Vagina (tissue), 2 donors: ENCODE data around the gene SIGMAR1. TPM values are rescaled to one million over a fixed set of nuclear protein-coding genes. Genes with fewer than 3 reads are reported as not detected.

ENCODE experiments used
- DNase-seq, 2 donors: peaks; one replicate each; pipeline ENCODE4 v3.0.0-alpha.2; 2017; ENCODE audit errors: extremely low spot score in 2 of 2
- H3K27ac ChIP-seq: fragments of 200-600 bp; sonication (generic); one replicate; pipeline ENCODE4 v1.5.1; 2019
- H3K27me3 ChIP-seq: fragments of 200-600 bp; sonication (generic); one replicate; pipeline ENCODE4 v1.5.1; 2019
- H3K36me3 ChIP-seq, 2 donors: fragments of 200-600 bp; sonication (generic); one replicate each; pipeline ENCODE4 v1.5.1; 2017 to 2019
- H3K4me1 ChIP-seq: fragments of 200-600 bp; sonication (generic); one replicate; pipeline ENCODE4 v1.5.1; 2019
- H3K4me3 ChIP-seq, 2 donors: fragments of 200-600 bp; sonication (generic); 1 replicate in 1 of 2; 2 replicates in 1 of 2; pipeline ENCODE4 v1.5.1; 2016 to 2019
- H3K9me3 ChIP-seq: fragments of 200-600 bp; sonication (generic); one replicate; pipeline ENCODE4 v1.5.1; 2019
- CTCF ChIP-seq, 3 experiments: fragments of 450-650 bp in 2 of 3; fragments of 200-600 bp in 1 of 3; sonication (generic) in 1 of 3; IDR thresholded peaks; one replicate each; pipeline ENCODE4 v1.5.1; 2017 to 2019; ENCODE audit warnings: antibody characterized with exemption in 3 of 3, mild to moderate bottlenecking in 2 of 3, moderate library complexity in 2 of 3
- POLR2A ChIP-seq, 2 donors: fragments of 450-650 bp; IDR thresholded peaks; one replicate each; pipeline ENCODE4 v1.6.1; 2017; ENCODE audit warnings: antibody characterized with exemption in 2 of 2, mild to moderate bottlenecking in 2 of 2, moderate library complexity in 2 of 2
- POLR2AphosphoS5 ChIP-seq, 2 donors: sonication (generic); formaldehyde crosslinking; IDR thresholded peaks; one replicate each; pipeline ENCODE4 v1.9.0; 2017; ENCODE audit warnings: antibody characterized with exemption in 2 of 2, mild to moderate bottlenecking in 2 of 2, low read depth in 1 of 2; ENCODE audit not compliant: insufficient read depth in 1 of 2
- intact Hi-C: fragments of 100-400 bp; cut with DNase I; formaldehyde crosslinking; loops from one replicate; pipeline ENCODE4 v1.15.1; 2023
- total RNA-seq: library from RNA; depleted of rRNA; stranded (reverse); fragments of >200 nt; gene quantifications from one replicate; pipeline ENCODE4 v1.2.3, GENCODE V29; 2016

SIGMAR1 gene
- total RNA-seq, 1 donor from 2014 or later: 79.3 TPM

DNA sequence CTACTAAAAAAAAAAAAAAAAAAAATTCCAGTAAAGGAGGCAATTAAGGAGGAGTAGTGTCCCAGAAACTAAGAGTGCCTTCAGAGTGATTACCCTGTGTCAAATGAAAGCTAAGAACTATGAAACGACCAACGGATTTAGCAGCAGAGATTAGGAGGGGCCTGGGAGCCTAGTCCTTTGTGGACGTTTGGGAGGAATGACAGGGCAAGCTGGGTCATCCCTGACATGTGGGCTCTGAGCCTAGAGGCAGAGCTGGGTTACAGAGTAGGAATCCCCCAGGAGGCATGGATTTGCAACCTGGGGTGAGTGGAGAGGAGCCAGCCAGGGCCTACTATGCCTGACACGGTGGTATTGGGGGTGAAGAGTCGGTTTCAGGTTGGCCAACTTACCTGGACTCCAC, 4.4 kb downstream of the SIGMAR1 start:
- H3K27ac ChIP-seq: no peak overlapping the region
- TF ChIP-seq POLR2A (IDR thresholded peaks at IDR 0.05) (no peak), POLR2AphosphoS5 (IDR thresholded peaks at IDR 0.05; ENCODE audit: insufficient read depth in 1 of 2, low read depth in 1 of 2) (no peak), CTCF (IDR thresholded peaks at IDR 0.05) (no peak)
- H3K27me3 ChIP-seq: no peaks in the 10 kb centered on the region
- intact Hi-C loops: no loop called here
- H3K4me3 ChIP-seq: no peak overlapping the region
- peaks cover 34% of the 10 kb centered on the region for H3K4me1 ChIP-seq
- no peaks in the 10 kb centered on the region for H3K9me3 ChIP-seq
- H3K36me3 ChIP-seq: no peaks in the 10 kb centered on the region
- DNase-seq: no peak

- peaks cover 15% of the 10 kb centered on the region for H3K4me1 ChIP-seq
- TF ChIP-seq POLR2A (IDR thresholded peaks at IDR 0.05) (no peak), POLR2AphosphoS5 (IDR thresholded peaks at IDR 0.05; ENCODE audit: insufficient read depth in 1 of 2, low read depth in 1 of 2) (no peak), CTCF (IDR thresholded peaks at IDR 0.05) (no peak)
- H3K27me3 ChIP-seq: peaks cover 8% of the 10 kb centered on the region
- intact Hi-C loops: no loop called here
- DNase-seq: no peak
- no peaks in the 10 kb centered on the region for H3K36me3 ChIP-seq
- H3K4me3 ChIP-seq: no peak overlapping the region
- no peaks in the 10 kb centered on the region for H3K9me3 ChIP-seq
- no peak overlapping the region for H3K27ac ChIP-seq
Observed at GRCh38 chr9:34630402-34631154, 7.0 kb downstream of the SIGMAR1 start.

DNA sequence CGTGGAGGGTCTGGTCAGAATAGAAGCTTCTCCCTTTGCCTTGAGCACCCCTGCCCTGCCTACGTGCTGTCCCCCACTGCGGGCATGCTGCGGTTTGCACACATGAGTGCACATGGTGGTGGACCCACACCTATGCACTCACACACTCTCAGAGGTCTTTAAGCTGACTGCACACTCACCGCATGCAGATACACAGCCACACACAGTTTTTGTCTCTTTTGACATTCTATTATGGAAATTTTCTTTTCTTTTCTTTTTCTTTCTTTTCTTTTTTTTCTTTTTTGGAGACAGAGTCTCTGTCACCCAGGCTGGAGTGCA, 8.1 kb downstream of the SIGMAR1 start:
- H3K27ac ChIP-seq: no peak overlapping the region
- H3K27me3 ChIP-seq: peaks cover 13% of the 10 kb centered on the region
- H3K36me3 ChIP-seq: no peaks in the 10 kb centered on the region
- TF ChIP-seq CTCF (IDR thresholded peaks at IDR 0.05): no peak
- no peaks in the 10 kb centered on the region for H3K9me3 ChIP-seq
- H3K4me1 ChIP-seq: peaks cover 14% of the 10 kb centered on the region
- peak overlapping the region in 1 of 2 donors; percentile 33 for H3K4me3 ChIP-seq
- intact Hi-C loops: no loop called here
- DNase-seq: no peak

DNA sequence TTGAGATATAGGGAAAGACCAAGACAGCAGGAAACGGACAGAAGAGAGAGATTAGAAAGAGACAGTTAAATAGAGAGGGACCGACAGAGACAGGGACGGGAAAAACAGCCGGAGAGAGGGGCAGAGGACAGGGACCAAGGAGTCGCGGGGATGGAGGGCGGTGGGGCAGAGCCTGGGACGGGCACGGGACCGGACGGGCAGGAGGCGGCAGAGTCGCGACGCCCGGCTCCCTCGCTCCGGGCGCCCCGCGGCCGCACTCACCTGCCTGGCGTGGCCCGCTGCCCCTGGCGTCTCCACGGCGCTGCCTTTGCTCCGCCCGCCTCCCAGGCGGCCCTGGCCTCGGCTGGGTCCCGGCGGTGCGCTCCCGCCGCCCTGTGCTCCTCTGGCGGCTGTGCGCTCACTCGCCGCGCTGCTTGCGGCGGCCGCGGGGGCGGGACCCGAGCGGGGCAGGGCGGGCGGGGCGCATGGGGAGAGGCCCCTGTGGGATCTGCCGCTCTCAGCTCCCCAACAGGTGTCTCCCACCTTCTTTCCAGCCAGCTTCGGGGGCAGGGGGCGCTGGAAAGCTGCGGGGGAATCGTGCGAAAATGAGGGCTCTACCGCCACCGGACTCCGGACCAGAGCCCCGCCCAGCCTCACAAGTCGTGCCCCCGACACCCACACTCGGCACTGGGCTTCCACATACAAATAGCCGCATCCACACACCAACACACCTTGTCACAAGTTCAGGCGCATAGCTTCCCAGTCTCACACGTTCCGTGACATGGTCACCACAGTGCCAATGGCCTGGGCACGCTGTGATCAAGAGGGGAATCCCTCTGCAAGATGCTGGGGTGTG, 8.7 kb downstream of the SIGMAR1 start, which contains the start of gene ARID3C:
Gene ARID3C (minus strand): TSS at position 411 of the 835 bp plus-strand sequence. CDS start 1,052 bp downstream, outside the sequence.
- intact Hi-C loops: no loop called here
- Histone ChIP-seq H3K27ac (no peak within 1 kb of the TSS), H3K4me1 (peaks cover 11% of the 10 kb centered on the region), H3K36me3 (no peaks in the 10 kb centered on the region), H3K4me3 (peak within 1 kb of the TSS; percentile 27 to 33), H3K27me3 (peaks cover 18% of the 10 kb centered on the region), H3K9me3 (no peaks in the 10 kb centered on the region)
- no peak for DNase-seq
- TF ChIP-seq POLR2AphosphoS5 (IDR thresholded peaks at IDR 0.05; ENCODE audit: insufficient read depth in 1 of 2, low read depth in 1 of 2) (no peak), CTCF (IDR thresholded peaks at IDR 0.05) (no peak), POLR2A (IDR thresholded peaks at IDR 0.05) (no peak)
